Measurements from ENCODE around the gene ADCY2. TPM values are rescaled to one million over a fixed set of nuclear protein-coding genes. Genes with fewer than 3 reads are reported as not detected.

The ADCY2 gene
- not detected for total RNA-seq

DNA sequence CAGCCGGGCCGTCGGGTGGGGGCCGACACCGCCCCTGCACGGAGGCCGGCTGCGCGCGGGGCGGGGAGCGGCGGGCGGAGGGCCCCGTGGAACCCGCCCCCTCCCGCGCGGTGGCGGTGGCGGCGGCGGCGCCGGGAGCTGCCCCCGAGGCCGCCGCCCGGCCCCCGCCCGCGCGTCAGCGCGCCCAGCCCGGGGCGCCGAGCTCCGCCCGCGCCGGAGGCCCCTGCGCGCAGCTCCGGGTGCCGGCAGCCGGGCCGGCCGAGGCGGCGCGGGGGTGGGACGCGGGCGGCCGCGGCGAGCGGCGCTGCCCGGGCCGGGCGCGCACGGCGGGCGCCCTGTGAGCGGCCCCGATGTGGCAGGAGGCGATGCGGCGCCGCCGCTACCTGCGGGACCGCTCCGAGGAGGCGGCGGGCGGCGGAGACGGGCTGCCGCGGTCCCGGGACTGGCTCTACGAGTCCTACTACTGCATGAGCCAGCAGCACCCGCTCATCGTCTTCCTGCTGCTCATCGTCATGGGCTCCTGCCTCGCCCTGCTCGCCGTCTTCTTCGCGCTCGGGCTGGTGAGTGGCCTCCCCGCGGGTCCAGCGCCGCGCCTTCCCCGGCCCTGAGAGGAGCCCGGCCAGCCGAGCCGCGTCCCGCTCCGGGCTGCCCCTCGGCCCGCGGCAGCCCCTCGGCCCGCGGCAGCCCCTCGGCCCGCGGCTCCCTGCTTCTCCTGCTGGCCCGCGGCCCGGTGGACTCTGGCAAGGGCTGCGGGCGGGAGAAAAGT is at the start of gene ADCY2:
Gene ADCY2, plus strand, starts transcription at position 192 of the 766 bp plus-strand sequence. Its CDS starts 159 bp downstream, at position 351.
- DNase-seq: no peak
- ChIA-PET POLR2A (no interaction called here), CTCF (no interaction called here)
- peaks cover 3% of the 10 kb centered on the region for H3K4me1 Mint-ChIP-seq
- H3K27me3 Mint-ChIP-seq: peaks cover 40% of the 10 kb centered on the region
- H3K9me3 Mint-ChIP-seq: no peaks in the 10 kb centered on the region
- no peak within 1 kb of the TSS for H3K4me3 Mint-ChIP-seq
- H3K27ac Mint-ChIP-seq: no peak within 1 kb of the TSS
- no peaks in the 10 kb centered on the region for H3K36me3 Mint-ChIP-seq (ENCODE audit: low read depth)

DNA sequence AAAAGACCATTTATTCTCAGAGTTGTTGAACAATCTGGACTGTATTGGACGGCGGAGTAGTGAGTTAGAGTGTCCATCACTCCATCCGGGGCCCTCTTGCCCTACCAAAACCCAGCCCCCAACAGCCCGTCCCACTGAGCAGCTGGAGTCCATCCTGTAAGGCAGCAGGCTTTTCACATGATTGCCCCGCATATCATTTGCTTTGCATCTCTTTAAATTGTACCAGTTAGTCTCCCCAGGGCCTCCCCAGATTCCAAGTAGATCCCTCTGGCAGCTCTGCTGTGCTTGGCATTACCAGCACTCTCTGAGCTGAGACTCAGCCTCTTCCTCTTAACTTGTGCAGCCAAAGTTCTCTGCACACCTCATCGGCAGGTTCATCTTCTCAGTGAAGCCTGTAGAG is 48.6 kb upstream of the ADCY2 start:
- no peak for DNase-seq
- Mint-ChIP-seq H3K9me3 (peaks cover 5% of the 10 kb centered on the region), H3K36me3 (ENCODE audit: low read depth) (no peaks in the 10 kb centered on the region), H3K27me3 (no peaks in the 10 kb centered on the region), H3K4me1 (no peaks in the 10 kb centered on the region), H3K27ac (no peak overlapping the region), H3K4me3 (no peak overlapping the region)
- CTCF ChIA-PET: no interaction called here
- POLR2A ChIA-PET: no interaction called here

DNA sequence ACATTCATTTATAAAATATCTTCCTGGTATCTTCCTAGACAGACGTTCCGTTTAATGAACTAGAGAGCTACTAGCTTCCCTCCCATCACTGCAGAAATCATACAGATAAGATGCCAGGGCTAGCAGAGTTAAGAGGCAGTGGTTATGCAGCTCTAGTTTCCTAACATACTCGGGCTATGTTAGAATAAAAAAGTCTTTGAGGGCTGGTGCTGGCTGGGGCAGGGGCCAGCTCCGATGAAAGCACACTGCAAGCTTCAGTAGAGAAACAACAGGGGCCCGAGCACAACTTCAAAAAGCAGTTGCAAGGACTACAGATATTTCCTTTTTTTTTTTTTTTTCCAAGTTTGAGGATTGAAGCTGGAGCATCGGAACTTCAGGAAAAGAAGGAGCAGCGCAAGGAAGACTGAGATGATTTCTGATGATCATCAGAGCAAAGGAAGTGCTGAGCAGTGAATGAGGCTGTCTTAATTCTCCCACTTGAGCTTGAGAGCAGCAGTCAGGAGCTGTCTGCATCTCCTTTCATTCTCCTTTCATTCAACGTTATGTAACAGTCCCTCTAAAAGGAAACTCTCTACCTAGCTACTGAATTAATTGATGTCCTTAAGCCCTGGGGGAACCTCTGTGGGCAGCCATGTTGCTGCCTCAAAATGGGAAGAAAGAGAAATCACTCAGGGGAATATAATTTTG is 47.6 kb upstream of the ADCY2 start:
- CTCF ChIA-PET: no interaction called here
- DNase-seq: no peak
- POLR2A ChIA-PET: no interaction called here
- H3K27me3 Mint-ChIP-seq: no peaks in the 10 kb centered on the region
- H3K27ac Mint-ChIP-seq: no peak overlapping the region
- no peaks in the 10 kb centered on the region for H3K4me1 Mint-ChIP-seq
- H3K36me3 Mint-ChIP-seq (ENCODE audit: low read depth): no peaks in the 10 kb centered on the region
- peaks cover 4% of the 10 kb centered on the region for H3K9me3 Mint-ChIP-seq
- no peak overlapping the region for H3K4me3 Mint-ChIP-seq

DNA sequence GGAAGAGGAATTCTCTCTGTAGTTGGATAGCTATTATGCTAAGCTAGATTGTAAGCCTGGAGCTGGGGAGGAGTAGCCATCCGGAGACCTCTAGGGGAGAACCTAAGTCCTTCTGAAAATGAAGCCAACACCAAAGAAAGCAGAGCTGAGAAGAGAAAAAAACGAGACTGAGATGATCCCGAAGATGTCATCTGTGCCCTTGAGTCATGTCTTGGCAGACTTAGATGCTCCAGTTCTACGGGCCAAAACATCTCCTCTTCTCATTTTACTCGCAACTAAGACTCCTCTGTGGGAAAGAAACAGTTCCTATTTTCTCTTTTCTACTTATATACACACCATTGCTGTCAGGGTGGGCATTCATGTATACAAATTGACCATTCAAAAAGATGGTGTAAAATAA is 34.3 kb upstream of the ADCY2 start:
- ChIA-PET POLR2A (no interaction called here), CTCF (no interaction called here)
- no peak overlapping the region for H3K4me3 Mint-ChIP-seq
- no peak overlapping the region for H3K27ac Mint-ChIP-seq
- no peaks in the 10 kb centered on the region for H3K4me1 Mint-ChIP-seq
- no peaks in the 10 kb centered on the region for H3K9me3 Mint-ChIP-seq
- H3K27me3 Mint-ChIP-seq: no peaks in the 10 kb centered on the region
- H3K36me3 Mint-ChIP-seq (ENCODE audit: low read depth): no peaks in the 10 kb centered on the region
- DNase-seq: no peak

DNA sequence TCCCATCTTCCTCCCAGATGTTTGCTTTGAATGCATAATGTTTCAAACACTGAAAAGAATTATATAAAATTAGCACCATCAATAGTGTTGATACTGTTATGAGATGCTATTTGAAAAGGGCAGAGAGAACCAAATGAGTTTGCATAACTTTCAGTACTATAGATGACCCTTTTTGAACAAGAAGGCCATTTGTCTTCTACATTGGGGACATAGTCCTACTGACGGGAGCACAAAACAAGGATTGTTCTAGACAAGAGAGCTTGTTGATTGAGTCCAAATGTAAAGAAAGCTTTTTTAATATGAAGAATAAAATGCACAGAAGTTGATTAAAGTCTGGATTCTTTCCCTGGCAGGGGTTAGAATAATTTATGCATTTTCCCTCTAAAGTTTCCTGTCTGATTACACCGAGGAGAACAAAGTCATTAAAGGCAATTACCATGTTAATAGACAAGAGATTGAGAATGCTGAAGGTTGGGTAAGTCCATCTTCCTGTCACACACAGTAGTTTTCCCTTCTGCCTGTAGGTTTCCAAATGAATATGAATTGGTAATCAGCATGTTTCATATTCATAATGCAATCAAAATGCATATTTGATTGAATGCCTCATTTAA is 32.8 kb upstream of the ADCY2 start:
- H3K27ac Mint-ChIP-seq: no peak overlapping the region
- DNase-seq: no peak
- no peaks in the 10 kb centered on the region for H3K9me3 Mint-ChIP-seq
- no peaks in the 10 kb centered on the region for H3K36me3 Mint-ChIP-seq (ENCODE audit: low read depth)
- H3K27me3 Mint-ChIP-seq: no peaks in the 10 kb centered on the region
- H3K4me3 Mint-ChIP-seq: no peak overlapping the region
- H3K4me1 Mint-ChIP-seq: no peaks in the 10 kb centered on the region
- POLR2A ChIA-PET: no interaction called here
- CTCF ChIA-PET: no interaction called here

DNA sequence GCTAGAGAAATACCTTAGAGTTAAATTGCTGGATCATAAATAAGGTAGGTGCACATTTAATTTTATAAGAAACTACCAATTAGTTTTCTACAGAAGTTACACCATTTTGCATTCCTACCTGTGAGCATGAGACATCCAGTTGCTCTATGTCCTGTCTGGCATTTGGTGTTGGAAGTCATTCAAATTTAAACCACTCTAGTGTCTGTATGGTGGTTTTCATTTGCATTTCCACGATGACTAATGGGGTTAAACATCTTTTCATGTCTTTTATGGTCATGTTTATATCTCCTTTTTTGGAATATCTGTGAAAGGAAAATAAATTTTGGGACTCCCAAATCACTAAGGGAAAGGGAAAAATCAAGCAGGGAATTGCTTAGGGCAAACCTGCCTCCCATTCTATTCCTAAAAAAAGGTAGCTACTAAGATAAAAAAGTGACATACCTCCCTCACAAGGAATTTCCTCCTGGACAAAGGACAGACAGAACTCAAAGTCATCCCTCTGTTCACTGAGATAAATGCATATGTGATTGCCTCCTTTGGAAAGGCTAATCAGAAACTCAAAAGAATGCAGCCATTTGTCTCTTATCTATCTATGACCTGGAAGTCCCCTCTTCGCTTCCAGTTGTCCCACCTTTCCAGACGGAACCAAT is 31.6 kb upstream of the ADCY2 start:
- no peak overlapping the region for H3K4me3 Mint-ChIP-seq
- ChIA-PET CTCF (no interaction called here), POLR2A (no interaction called here)
- H3K36me3 Mint-ChIP-seq (ENCODE audit: low read depth): no peaks in the 10 kb centered on the region
- DNase-seq: no peak
- H3K27ac Mint-ChIP-seq: no peak overlapping the region
- no peaks in the 10 kb centered on the region for H3K4me1 Mint-ChIP-seq
- H3K27me3 Mint-ChIP-seq: no peaks in the 10 kb centered on the region
- H3K9me3 Mint-ChIP-seq: no peaks in the 10 kb centered on the region

DNA sequence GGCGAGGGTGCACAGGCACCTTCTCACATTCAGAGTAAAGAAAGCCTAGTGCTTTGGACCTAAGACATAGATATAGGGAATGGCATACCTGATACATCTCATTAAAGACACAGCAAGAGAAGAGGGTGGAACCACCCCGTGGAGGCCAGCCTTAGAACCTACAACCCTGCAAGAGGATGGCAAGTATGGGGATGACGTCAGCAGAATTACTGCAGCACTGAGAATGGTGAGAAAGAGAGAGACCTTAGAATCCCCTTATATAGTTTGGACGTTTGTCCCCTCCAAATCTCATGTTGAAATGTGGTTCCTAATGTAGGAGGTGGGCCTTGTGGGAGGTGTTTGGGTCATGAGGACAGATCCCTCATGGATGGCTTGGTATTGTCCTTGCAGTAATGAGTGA is 28.2 kb upstream of the ADCY2 start:
- CTCF ChIA-PET: no interaction called here
- DNase-seq: no peak
- Mint-ChIP-seq H3K4me1 (no peaks in the 10 kb centered on the region), H3K4me3 (no peak overlapping the region), H3K27me3 (no peaks in the 10 kb centered on the region), H3K36me3 (ENCODE audit: low read depth) (no peaks in the 10 kb centered on the region), H3K27ac (no peak overlapping the region), H3K9me3 (no peaks in the 10 kb centered on the region)
- POLR2A ChIA-PET: no interaction called here

DNA sequence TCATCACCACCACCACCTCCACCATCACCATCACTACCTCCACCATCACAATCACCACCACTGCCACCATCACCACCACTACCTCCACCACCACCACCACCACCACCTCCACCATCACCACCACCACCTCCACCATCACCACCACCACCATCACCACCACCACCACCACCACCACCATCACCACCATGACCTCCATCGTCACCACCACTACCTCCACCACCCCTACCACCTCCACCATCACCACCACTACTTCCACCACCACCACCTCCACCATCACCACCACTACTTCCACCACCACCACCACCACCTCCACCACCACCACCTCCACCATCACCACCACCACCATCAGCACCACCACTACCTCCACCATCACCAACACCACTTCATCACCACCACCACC is 23.5 kb upstream of the ADCY2 start:
- H3K27me3 Mint-ChIP-seq: no peaks in the 10 kb centered on the region
- ChIA-PET CTCF (no interaction called here), POLR2A (no interaction called here)

DNA sequence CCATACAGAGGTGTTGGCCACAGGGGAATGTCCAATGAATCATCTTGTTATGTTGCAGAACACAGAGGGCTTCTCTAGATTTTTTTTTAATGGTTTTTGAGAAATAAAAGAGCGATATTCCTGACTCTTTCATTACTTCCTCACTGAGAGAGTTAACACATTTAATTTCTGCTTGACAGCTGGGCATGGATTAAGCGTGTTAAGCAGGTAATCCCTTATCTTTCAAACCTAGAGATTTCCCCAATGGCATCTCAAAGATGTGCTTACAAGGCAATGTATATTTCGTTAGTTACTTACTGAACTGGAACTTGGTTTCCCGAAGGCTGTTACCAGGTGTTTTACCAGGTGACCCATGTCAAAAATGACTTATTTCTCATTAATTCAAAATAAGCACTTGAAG is 21.8 kb upstream of the ADCY2 start:
- Mint-ChIP-seq H3K4me1 (no peaks in the 10 kb centered on the region), H3K36me3 (ENCODE audit: low read depth) (no peaks in the 10 kb centered on the region), H3K27me3 (no peaks in the 10 kb centered on the region), H3K27ac (no peak overlapping the region), H3K4me3 (no peak overlapping the region), H3K9me3 (no peaks in the 10 kb centered on the region)
- DNase-seq: no peak
- ChIA-PET CTCF (no interaction called here), POLR2A (no interaction called here)

More for the DNA sequence above, 23.5 kb upstream of the ADCY2 start:
- no peaks in the 10 kb centered on the region for H3K9me3 Mint-ChIP-seq
- no peaks in the 10 kb centered on the region for H3K36me3 Mint-ChIP-seq (ENCODE audit: low read depth)
- no peaks in the 10 kb centered on the region for H3K4me1 Mint-ChIP-seq
- DNase-seq: no peak
- H3K27ac Mint-ChIP-seq: no peak overlapping the region
- H3K4me3 Mint-ChIP-seq: no peak overlapping the region

DNA sequence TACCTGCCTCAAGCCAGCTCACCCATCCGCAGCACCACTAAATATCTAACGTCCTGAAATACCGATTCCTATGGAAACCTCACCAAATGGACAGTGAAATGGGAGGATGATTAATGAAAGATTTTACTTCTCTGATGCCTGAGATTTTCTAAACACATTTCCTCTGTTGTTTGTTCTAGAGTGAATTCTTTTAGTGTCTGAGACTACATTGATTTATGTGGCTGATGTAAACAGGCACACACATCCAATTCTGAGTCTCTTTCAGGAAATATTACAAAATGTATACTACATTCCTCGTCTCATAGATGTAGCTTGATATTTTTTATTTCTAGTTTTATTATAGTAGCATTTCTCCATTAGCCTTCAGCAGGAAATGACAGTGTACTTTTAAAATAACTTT is 20.5 kb upstream of the ADCY2 start:
- ChIA-PET CTCF (interaction anchor here (0.6 kb wide), 1 partner anchor 23 kb away, joined by 3 read pairs; no protein-coding TSS in a partner anchor), POLR2A (no interaction called here)
- Mint-ChIP-seq H3K4me1 (no peaks in the 10 kb centered on the region), H3K4me3 (no peak overlapping the region), H3K27ac (no peak overlapping the region), H3K9me3 (no peaks in the 10 kb centered on the region), H3K36me3 (ENCODE audit: low read depth) (no peaks in the 10 kb centered on the region), H3K27me3 (no peaks in the 10 kb centered on the region)
- DNase-seq: no peak

DNA sequence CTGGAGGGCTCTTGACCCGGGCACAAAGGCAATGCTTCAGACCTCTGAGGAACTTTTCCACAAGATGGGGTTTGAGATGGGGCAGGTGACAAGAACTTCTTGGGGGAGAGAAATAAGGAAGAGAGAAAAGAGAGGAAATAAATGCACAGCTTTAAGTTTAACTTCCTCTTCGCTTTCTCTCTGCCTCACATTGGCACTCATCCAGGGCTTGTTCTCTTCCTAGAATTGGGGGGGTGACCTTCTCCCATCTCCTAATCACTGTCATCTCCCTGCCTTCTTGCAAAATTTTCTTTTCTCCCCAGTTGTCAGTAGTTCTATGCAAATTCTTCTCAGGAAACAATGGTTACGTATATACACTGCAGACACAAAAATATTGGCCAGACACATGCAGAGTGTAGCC is 19.1 kb upstream of the ADCY2 start:
- no peak overlapping the region for H3K4me3 Mint-ChIP-seq
- CTCF ChIA-PET: no interaction called here
- H3K4me1 Mint-ChIP-seq: no peaks in the 10 kb centered on the region

DNA sequence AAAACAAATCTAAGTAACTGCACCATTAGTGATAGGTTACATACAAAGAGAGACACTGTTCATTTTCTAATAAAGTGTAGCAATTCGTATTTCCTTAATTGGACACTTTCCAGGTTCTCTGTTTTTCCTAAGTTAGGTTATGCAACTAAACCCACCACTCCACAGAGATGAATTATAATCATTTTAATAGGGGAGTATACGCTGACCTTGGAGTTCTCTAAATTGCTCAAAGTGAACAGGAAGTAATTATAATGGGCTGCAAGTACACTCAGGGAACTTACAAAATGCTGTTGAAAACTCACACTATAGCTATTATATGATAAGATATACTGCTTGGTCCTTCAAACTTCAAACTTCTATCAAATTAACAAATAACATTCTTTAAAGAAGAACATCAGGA is 18.2 kb upstream of the ADCY2 start:
- ChIA-PET POLR2A (no interaction called here), CTCF (no interaction called here)
- DNase-seq: no peak
- H3K4me1 Mint-ChIP-seq: no peaks in the 10 kb centered on the region
- no peaks in the 10 kb centered on the region for H3K36me3 Mint-ChIP-seq (ENCODE audit: low read depth)
- no peaks in the 10 kb centered on the region for H3K27me3 Mint-ChIP-seq
- no peaks in the 10 kb centered on the region for H3K9me3 Mint-ChIP-seq
- no peak overlapping the region for H3K4me3 Mint-ChIP-seq
- H3K27ac Mint-ChIP-seq: no peak overlapping the region

More for the DNA sequence above, 19.1 kb upstream of the ADCY2 start:
- H3K27me3 Mint-ChIP-seq: no peaks in the 10 kb centered on the region
- POLR2A ChIA-PET: no interaction called here
- no peak for DNase-seq
- no peaks in the 10 kb centered on the region for H3K9me3 Mint-ChIP-seq
- H3K27ac Mint-ChIP-seq: no peak overlapping the region
- H3K36me3 Mint-ChIP-seq (ENCODE audit: low read depth): no peaks in the 10 kb centered on the region

DNA sequence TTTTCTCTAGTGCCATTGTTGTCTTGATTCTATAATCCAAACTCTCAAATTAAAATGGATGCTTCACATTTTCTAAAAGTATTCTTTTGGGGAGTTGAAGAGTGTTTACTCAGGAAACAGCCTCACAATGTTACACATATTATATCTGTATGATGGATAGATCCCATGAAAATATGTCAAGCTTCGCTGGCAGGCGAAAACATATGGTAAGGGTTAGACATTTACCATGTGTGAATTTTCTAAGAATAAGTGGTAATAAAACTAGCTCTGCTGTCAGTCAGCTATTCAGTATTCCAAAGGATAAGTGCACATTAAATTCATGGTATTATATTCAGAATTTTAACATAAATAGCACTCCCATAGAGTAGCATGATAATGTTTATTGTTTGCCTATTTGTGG is 13.3 kb upstream of the ADCY2 start:
- ChIA-PET CTCF (no interaction called here), POLR2A (no interaction called here)

More for the DNA sequence above, 13.3 kb upstream of the ADCY2 start:
- H3K27me3 Mint-ChIP-seq: no peaks in the 10 kb centered on the region
- DNase-seq: no peak
- no peak overlapping the region for H3K4me3 Mint-ChIP-seq
- H3K27ac Mint-ChIP-seq: no peak overlapping the region
- no peaks in the 10 kb centered on the region for H3K9me3 Mint-ChIP-seq
- no peaks in the 10 kb centered on the region for H3K36me3 Mint-ChIP-seq (ENCODE audit: low read depth)
- no peaks in the 10 kb centered on the region for H3K4me1 Mint-ChIP-seq

Data from activated CD4-positive, alpha-beta T cell treated with anti-CD3 and anti-CD28 coated beads, Interleukin-2, amount 10 ng/mL, durations not matched to agents 7 days and 5 days (primary cell).